Neural progenitor cell (in vitro differentiated cells): ENCODE measurements around the gene ADM2. TPM values are rescaled to one million over a fixed set of nuclear protein-coding genes. Genes with fewer than 3 reads are reported as not detected.

Experiments
- DNase-seq: peaks from one replicate; pipeline ENCODE4 v3.0.0-alpha.2; 2016; ENCODE audit warnings: low spot score
- H2AFZ ChIP-seq: fragments of 200-600 bp; sonication (generic); replicated peaks from 2 replicates; pipeline ENCODE4 v1.6.1; 2016; ENCODE audit warnings: antibody characterized with exemption
- H3F3A ChIP-seq: fragments of 200-600 bp; sonication (generic); 2 replicates; pipeline ENCODE4 v1.6.1; 2016; ENCODE audit warnings: antibody characterized with exemption, low read depth
- H3K27ac ChIP-seq: fragments of 200-600 bp; sonication (generic); 2 replicates; pipeline ENCODE4 v1.5.1; 2016; ENCODE audit warnings: mild to moderate bottlenecking
- H3K27me3 ChIP-seq: fragments of 200-600 bp; sonication (generic); 2 replicates; pipeline ENCODE4 v1.6.1; 2016; ENCODE audit warnings: mild to moderate bottlenecking, moderate library complexity
- H3K36me3 ChIP-seq: fragments of 200-600 bp; sonication (generic); 2 replicates; pipeline ENCODE4 v1.5.1; 2016
- H3K4me1 ChIP-seq: fragments of 200-600 bp; sonication (generic); 2 replicates; pipeline ENCODE4 v1.6.1; 2016; ENCODE audit warnings: mixed run types
- H3K4me2 ChIP-seq: fragments of 200-600 bp; sonication (generic); 2 replicates; pipeline ENCODE4 v1.6.1; 2016
- H3K4me3 ChIP-seq: fragments of 200-600 bp; sonication (generic); 2 replicates; pipeline ENCODE4 v1.5.1; 2016
- H3K79me2 ChIP-seq: fragments of 200-600 bp; sonication (generic); 2 replicates; pipeline ENCODE4 v1.6.1; 2016; ENCODE audit warnings: low read depth
- H3K9ac ChIP-seq: fragments of 200-600 bp; sonication (generic); 2 replicates; pipeline ENCODE4 v1.6.1; 2016
- H3K9me3 ChIP-seq: fragments of 200-600 bp; sonication (generic); 2 replicates; pipeline ENCODE4 v1.5.1; 2016; ENCODE audit warnings: low read depth
- H4K20me1 ChIP-seq: fragments of 200-600 bp; sonication (generic); 2 replicates; pipeline ENCODE4 v1.6.1; 2016; ENCODE audit warnings: low read depth
- H3K27ac Mint-ChIP-seq: 3 replicates; pipeline ENCODE4 v1.8.0; 2021; ENCODE audit warnings: mixed read lengths
- H3K27me3 Mint-ChIP-seq: 2 replicates; pipeline ENCODE4 v1.8.0; 2022; ENCODE audit warnings: low read depth, mild to moderate bottlenecking, inconsistent platforms, moderate library complexity, mixed read lengths; ENCODE audit not compliant: insufficient read depth
- H3K36me3 Mint-ChIP-seq: 3 replicates; pipeline ENCODE4 v1.8.0; 2021; ENCODE audit warnings: mixed read lengths
- H3K4me1 Mint-ChIP-seq: 3 replicates; pipeline ENCODE4 v1.8.0; 2021; ENCODE audit warnings: mixed read lengths
- H3K4me3 Mint-ChIP-seq: 3 replicates; pipeline ENCODE4 v1.8.0; 2021; ENCODE audit warnings: mild to moderate bottlenecking, moderate library complexity, mixed read lengths
- H3K9me3 Mint-ChIP-seq: 3 replicates; pipeline ENCODE4 v1.8.0; 2020; ENCODE audit warnings: mixed read lengths
- EZH2 ChIP-seq: fragments of 200-600 bp; sonication (generic); IDR thresholded peaks from 2 replicates; pipeline ENCODE4 v1.6.1; 2017; ENCODE audit warnings: antibody characterized with exemption, mild to moderate bottlenecking, moderate library complexity
- EZH2phosphoT487 ChIP-seq: fragments of 200-600 bp; sonication (generic); IDR thresholded peaks from 2 replicates; pipeline ENCODE4 v1.6.1; 2017; ENCODE audit warnings: antibody characterized with exemption
- total RNA-seq: library from RNA; depleted of rRNA; stranded (reverse); fragments of >200 nt; gene quantifications from 2 replicates; pipeline ENCODE4 v1.2.3, GENCODE V29; 2015; ENCODE audit warnings: low replicate concordance
- TF ChIP-seq, protein P1 (sequence below): fragments of 200-600 bp; sonication (generic); IDR thresholded peaks from 2 replicates; pipeline ENCODE4 v1.5.1; 2017; ENCODE audit warnings: antibody characterized with exemption, mild to moderate bottlenecking

The ADM2 gene
- total RNA-seq, 1 donor from 2014 or later = 0.13 TPM

DNA sequence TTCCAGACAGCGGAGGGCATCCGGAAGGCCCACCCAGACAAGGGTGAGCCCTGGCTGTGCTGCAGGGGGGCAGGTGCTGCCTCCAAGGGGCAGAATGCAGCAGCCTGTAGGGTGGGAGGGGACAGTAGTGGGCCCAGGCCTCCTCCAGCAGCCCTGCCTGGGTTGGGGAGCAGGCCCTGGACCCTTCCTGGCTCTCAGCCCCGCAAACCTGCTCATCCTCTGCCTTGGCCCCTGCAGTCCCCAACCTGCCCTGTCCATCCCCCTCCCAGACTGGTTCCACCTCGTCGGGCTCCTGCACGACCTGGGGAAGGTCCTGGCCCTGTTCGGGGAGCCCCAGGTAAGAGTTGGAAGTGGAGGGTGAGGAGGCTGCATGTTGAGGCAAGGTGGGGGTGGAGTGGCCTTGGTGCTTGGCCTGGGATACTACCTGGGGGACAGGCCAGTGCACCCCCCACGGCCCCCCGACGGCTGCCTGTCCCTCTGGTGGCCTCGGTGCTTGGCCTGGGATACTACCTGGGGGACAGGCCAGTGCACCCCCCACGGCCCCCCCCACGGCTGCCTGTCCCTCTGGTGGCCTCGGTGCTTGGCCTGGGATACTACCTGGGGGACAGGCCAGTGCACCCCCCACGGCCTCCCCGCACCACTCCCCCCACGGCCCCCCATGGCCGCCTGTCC is 6.8 kb downstream of the ADM2 start:
- no peak overlapping the region for H3K4me2 ChIP-seq
- no peaks in the 10 kb centered on the region for H3K79me2 ChIP-seq
- Mint-ChIP-seq H3K4me1 (peaks cover 2% of the 10 kb centered on the region), H3K27me3 (peaks cover 2% of the 10 kb centered on the region), H3K36me3 (no peaks in the 10 kb centered on the region), H3K9me3 (no peaks in the 10 kb centered on the region), H3K27ac (no peak overlapping the region), H3K4me3 (no peak overlapping the region)
- H3K9ac ChIP-seq = no peak overlapping the region
- H3K36me3 ChIP-seq = no peaks in the 10 kb centered on the region
- no peak overlapping the region for H3K27ac ChIP-seq
- H4K20me1 ChIP-seq = no peaks in the 10 kb centered on the region
- H3K4me3 ChIP-seq = no peak overlapping the region
- no peak for TF ChIP-seq EZH2phosphoT487
- TF ChIP-seq, protein P1, sequence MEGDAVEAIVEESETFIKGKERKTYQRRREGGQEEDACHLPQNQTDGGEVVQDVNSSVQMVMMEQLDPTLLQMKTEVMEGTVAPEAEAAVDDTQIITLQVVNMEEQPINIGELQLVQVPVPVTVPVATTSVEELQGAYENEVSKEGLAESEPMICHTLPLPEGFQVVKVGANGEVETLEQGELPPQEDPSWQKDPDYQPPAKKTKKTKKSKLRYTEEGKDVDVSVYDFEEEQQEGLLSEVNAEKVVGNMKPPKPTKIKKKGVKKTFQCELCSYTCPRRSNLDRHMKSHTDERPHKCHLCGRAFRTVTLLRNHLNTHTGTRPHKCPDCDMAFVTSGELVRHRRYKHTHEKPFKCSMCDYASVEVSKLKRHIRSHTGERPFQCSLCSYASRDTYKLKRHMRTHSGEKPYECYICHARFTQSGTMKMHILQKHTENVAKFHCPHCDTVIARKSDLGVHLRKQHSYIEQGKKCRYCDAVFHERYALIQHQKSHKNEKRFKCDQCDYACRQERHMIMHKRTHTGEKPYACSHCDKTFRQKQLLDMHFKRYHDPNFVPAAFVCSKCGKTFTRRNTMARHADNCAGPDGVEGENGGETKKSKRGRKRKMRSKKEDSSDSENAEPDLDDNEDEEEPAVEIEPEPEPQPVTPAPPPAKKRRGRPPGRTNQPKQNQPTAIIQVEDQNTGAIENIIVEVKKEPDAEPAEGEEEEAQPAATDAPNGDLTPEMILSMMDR = no peak
- no peak for TF ChIP-seq EZH2
- H3F3A ChIP-seq = no peaks in the 10 kb centered on the region
- no peaks in the 10 kb centered on the region for H3K27me3 ChIP-seq
- no peak overlapping the region for H2AFZ ChIP-seq
- DNase-seq = no peak
- H3K9me3 ChIP-seq = no peaks in the 10 kb centered on the region
- no peaks in the 10 kb centered on the region for H3K4me1 ChIP-seq

DNA sequence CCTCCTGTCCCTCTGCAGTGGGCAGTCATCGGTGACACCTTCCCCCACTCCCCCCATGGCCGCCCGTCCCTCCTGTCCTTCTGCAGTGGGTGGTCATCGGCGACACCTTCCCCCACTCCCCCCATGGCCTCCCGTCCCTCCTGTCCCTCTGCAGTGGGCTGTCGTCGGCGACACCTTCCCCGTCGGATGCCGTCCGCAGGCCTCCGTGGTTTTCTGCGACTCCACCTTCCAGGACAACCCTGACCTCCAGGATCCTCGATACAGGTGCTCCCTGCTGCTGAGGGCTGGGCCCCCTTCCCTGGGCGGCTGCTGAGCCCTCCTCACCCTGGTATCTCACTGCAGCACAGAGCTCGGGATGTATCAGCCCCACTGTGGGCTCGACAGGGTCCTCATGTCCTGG is 7.5 kb downstream of the ADM2 start:
- Mint-ChIP-seq H3K9me3 (no peaks in the 10 kb centered on the region), H3K27me3 (peaks cover under 1% of the 10 kb centered on the region), H3K4me1 (peaks cover 2% of the 10 kb centered on the region), H3K36me3 (no peaks in the 10 kb centered on the region), H3K27ac (no peak overlapping the region), H3K4me3 (no peak overlapping the region)
- no peak for DNase-seq
- TF ChIP-seq EZH2 (no peak), EZH2phosphoT487 (no peak)
- TF ChIP-seq, protein P1 = no peak
- H3K4me2 ChIP-seq = no peak overlapping the region
- H3K27ac ChIP-seq = no peak overlapping the region
- no peaks in the 10 kb centered on the region for H3K79me2 ChIP-seq
- no peaks in the 10 kb centered on the region for H3F3A ChIP-seq
- no peaks in the 10 kb centered on the region for H4K20me1 ChIP-seq
- H3K9ac ChIP-seq = no peak overlapping the region
- no peaks in the 10 kb centered on the region for H3K4me1 ChIP-seq
- no peaks in the 10 kb centered on the region for H3K9me3 ChIP-seq
- no peaks in the 10 kb centered on the region for H3K27me3 ChIP-seq
- H3K4me3 ChIP-seq = no peak overlapping the region
- H3K36me3 ChIP-seq = no peaks in the 10 kb centered on the region
- H2AFZ ChIP-seq = no peak overlapping the region

DNA sequence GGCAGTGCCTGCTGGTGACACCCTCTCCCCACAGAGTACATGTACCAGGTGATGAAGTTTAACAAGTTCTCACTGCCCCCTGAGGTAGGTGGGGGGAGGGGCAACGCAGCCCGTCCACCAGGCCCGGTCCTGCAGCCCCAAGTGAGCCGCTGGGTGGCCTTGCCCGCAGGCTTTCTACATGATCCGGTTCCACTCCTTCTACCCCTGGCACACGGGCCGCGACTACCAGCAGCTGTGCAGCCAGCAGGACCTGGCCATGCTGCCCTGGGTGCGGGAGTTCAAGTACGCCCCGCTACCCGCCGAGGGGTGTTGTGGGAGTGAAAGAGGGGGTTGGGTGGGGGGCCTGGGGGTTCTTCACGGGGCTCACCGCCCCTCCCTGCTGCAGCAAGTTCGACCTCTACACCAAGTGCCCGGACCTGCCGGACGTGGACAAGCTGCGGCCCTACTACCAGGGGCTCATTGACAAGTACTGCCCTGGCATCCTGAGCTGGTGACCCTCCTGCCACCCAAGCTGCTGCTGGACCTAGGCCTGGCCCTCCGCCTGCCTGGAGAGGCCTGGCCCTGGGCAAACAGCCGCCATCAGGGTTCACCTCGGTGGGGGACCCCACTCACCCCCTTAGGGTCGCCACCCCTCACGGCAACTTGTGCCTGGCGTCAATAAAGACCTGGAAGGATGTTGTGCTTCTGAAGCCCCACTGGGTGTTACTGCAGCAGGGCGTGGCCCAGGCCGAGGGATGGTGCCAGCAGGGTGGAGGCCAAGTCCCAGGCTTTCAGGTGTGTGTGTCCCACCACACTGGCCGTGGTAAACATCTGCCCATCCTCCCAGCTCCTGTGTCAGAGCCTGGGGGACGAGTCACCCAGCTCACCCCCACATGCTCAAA is 8.3 kb downstream of the ADM2 start:
- no peaks in the 10 kb centered on the region for H4K20me1 ChIP-seq
- H3K9me3 ChIP-seq = no peaks in the 10 kb centered on the region
- no peak overlapping the region for H3K27ac Mint-ChIP-seq
- DNase-seq = no peak
- H3K4me1 ChIP-seq = no peaks in the 10 kb centered on the region
- H3K4me1 Mint-ChIP-seq = peaks cover 2% of the 10 kb centered on the region
- no peaks in the 10 kb centered on the region for H3K27me3 Mint-ChIP-seq
- no peak overlapping the region for H3K4me3 ChIP-seq
- H3K79me2 ChIP-seq = no peaks in the 10 kb centered on the region
- no peak overlapping the region for H3K27ac ChIP-seq
- no peak overlapping the region for H3K4me2 ChIP-seq
- H3K4me3 Mint-ChIP-seq = no peak overlapping the region
- H3K36me3 ChIP-seq = no peaks in the 10 kb centered on the region
- no peak overlapping the region for H2AFZ ChIP-seq
- H3K9ac ChIP-seq = no peak overlapping the region
- TF ChIP-seq, protein P1 = no peak
- TF ChIP-seq EZH2phosphoT487 (no peak), EZH2 (no peak)
- no peaks in the 10 kb centered on the region for H3K27me3 ChIP-seq
- no peaks in the 10 kb centered on the region for H3K36me3 Mint-ChIP-seq
- no peaks in the 10 kb centered on the region for H3F3A ChIP-seq
- no peaks in the 10 kb centered on the region for H3K9me3 Mint-ChIP-seq
